ENCODE measurements around the gene ERBB4.

ERBB4 gene

GRCh38 chr2:211516537-211516936, 1022.1 kb downstream of the ERBB4 start:
- TF ChIP-seq, protein P1, sequence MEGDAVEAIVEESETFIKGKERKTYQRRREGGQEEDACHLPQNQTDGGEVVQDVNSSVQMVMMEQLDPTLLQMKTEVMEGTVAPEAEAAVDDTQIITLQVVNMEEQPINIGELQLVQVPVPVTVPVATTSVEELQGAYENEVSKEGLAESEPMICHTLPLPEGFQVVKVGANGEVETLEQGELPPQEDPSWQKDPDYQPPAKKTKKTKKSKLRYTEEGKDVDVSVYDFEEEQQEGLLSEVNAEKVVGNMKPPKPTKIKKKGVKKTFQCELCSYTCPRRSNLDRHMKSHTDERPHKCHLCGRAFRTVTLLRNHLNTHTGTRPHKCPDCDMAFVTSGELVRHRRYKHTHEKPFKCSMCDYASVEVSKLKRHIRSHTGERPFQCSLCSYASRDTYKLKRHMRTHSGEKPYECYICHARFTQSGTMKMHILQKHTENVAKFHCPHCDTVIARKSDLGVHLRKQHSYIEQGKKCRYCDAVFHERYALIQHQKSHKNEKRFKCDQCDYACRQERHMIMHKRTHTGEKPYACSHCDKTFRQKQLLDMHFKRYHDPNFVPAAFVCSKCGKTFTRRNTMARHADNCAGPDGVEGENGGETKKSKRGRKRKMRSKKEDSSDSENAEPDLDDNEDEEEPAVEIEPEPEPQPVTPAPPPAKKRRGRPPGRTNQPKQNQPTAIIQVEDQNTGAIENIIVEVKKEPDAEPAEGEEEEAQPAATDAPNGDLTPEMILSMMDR (conservative IDR thresholded peaks at IDR 0.05; ENCODE audit: control insufficient read depth, insufficient read depth, low read depth, low read length) = no peak
- H3K4me3 ChIP-seq (ENCODE audit: control insufficient read depth, low read depth, low read length) = no peak overlapping the region
- DNase-seq (ENCODE audit: low read depth) = no peak

DNA sequence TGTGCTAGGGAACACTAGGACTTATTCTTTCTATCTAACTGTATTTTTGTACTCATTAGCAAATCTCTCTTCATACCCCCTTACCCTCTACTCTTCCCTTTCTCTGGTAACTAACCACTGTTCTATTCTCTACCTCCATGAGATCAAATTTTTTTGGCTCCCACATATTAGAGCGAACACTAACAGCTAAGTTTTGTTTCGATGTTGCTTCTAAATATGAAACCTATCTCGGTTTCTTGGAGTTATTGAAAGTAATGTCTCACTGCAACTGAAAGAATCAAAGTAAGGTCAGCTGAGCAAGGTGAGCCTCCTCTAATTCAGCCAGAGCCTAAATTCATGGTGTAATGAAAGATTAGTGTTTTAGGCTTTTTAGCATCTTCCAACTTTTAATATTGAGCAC, 1024.6 kb downstream of the ERBB4 start:
- DNase-seq (ENCODE audit: low read depth) = no peak
- TF ChIP-seq, protein P1 (conservative IDR thresholded peaks at IDR 0.05; ENCODE audit: control insufficient read depth, insufficient read depth, low read depth, low read length) = no peak
- no peak overlapping the region for H3K4me3 ChIP-seq (ENCODE audit: control insufficient read depth, low read depth, low read length)

DNA sequence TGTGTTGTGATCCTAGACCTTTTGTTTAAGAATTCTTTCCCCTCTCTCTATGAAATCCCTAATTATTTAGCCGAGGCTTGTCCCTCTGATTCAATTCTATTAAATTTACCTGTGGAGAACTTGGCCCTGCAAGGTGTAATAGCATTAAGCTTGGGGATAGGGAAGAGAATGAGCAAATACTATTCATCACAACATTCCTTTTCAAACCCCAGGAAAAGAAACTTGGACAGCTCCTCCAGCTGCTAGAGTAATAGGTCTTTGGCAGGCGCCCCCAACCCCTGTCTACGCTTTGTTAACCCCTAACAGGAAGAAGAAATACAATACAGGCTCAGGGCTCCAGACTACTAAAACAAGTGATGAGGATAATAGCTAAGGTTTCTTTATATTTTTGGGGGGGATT, 1025.2 kb downstream of the ERBB4 start:
- DNase-seq (ENCODE audit: low read depth) = no peak
- TF ChIP-seq, protein P1 (conservative IDR thresholded peaks at IDR 0.05; ENCODE audit: control insufficient read depth, insufficient read depth, low read depth, low read length) = no peak
- no peak overlapping the region for H3K4me3 ChIP-seq (ENCODE audit: control insufficient read depth, low read depth, low read length)

GRCh38 chr2:211512806-211513205, 1025.8 kb downstream of the ERBB4 start:
- no peak for DNase-seq (ENCODE audit: low read depth)

DNA sequence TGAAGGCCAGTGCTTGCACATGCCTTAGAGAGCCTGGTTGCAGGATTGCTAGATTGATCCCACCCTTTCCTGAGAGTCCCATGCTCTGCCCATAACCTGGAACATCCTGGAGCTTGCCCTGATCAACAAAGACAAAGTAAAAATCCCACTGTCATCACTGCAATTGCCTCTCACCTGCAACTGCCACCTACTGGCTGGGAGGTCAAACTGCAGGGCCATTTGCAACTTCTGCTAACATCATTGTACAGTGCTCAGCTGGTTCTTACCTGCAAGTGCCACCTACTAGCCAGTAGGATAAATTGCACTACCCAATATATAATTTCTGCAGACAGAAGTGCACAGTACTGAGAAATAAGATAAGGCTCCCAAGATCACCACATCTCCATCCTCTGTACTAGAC, 1034.7 kb downstream of the ERBB4 start:
- TF ChIP-seq, protein P1 (conservative IDR thresholded peaks at IDR 0.05; ENCODE audit: control insufficient read depth, insufficient read depth, low read depth, low read length) = peak; percentile 21
- no peak for DNase-seq (ENCODE audit: low read depth)
- no peak overlapping the region for H3K4me3 ChIP-seq (ENCODE audit: control insufficient read depth, low read depth, low read length)

More at GRCh38 chr2:211512806-211513205, 1025.8 kb downstream of the ERBB4 start:
- H3K4me3 ChIP-seq (ENCODE audit: control insufficient read depth, low read depth, low read length) = no peak overlapping the region
- TF ChIP-seq, protein P1 (conservative IDR thresholded peaks at IDR 0.05; ENCODE audit: control insufficient read depth, insufficient read depth, low read depth, low read length) = no peak

DNA sequence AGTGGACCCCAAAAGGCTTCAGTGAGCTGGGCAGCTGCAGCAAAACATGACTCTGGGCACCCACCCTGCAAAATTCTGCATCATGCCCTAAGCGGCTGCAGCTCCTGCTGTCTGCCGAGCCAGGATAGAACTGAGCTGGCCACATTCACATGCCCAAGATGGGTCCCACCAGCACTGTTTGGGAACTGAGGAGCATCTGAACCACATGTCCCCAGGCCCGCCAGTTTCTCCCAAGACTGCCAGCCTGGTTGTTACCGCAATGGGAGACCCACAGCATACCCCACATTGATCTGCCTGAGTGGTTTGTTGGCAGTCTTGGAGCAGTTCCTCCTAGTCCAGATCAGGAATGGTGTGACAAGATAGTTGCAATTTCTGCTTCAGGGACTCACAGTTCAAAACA, 1035.4 kb downstream of the ERBB4 start:
- TF ChIP-seq, protein P1 (conservative IDR thresholded peaks at IDR 0.05; ENCODE audit: control insufficient read depth, insufficient read depth, low read depth, low read length) = no peak
- no peak overlapping the region for H3K4me3 ChIP-seq (ENCODE audit: control insufficient read depth, low read depth, low read length)
- no peak for DNase-seq (ENCODE audit: low read depth)
